CD4-positive, alpha-beta T cell treated with Interleukin-2 at 100 ng/mL for 4 hours (primary cell): ENCODE measurements around the gene ADAMTS4.
A peak's percentile ranks its signal among the peaks of the same experiment; 100 is the strongest.
"Not testable (repeated sequence)": the region's sequence is repeated elsewhere in the genome, so short reads cannot be mapped to it uniquely, and the experiment has no call there.

Experiments used
- DNase-seq: peaks from one replicate; pipeline ENCODE4 v3.0.0-alpha.2; 2020; ENCODE audit warnings: low spot score

ADAMTS4 gene, protein sequence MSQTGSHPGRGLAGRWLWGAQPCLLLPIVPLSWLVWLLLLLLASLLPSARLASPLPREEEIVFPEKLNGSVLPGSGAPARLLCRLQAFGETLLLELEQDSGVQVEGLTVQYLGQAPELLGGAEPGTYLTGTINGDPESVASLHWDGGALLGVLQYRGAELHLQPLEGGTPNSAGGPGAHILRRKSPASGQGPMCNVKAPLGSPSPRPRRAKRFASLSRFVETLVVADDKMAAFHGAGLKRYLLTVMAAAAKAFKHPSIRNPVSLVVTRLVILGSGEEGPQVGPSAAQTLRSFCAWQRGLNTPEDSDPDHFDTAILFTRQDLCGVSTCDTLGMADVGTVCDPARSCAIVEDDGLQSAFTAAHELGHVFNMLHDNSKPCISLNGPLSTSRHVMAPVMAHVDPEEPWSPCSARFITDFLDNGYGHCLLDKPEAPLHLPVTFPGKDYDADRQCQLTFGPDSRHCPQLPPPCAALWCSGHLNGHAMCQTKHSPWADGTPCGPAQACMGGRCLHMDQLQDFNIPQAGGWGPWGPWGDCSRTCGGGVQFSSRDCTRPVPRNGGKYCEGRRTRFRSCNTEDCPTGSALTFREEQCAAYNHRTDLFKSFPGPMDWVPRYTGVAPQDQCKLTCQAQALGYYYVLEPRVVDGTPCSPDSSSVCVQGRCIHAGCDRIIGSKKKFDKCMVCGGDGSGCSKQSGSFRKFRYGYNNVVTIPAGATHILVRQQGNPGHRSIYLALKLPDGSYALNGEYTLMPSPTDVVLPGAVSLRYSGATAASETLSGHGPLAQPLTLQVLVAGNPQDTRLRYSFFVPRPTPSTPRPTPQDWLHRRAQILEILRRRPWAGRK

GRCh38 chr1:161198897-161199431 lies at the start of gene ADAMTS4:
Gene ADAMTS4 (minus strand): TSS chr1:161199054. CDS start chr1:161198627, 427 bp downstream.
- no peak for DNase-seq

- DNase-seq: no peak
These were observed 46.0 kb upstream of the ADAMTS4 start for GRCh38 chr1:161244888-161245287.

GRCh38 chr1:161242313-161242712 lies 43.5 kb upstream of the ADAMTS4 start:
- no peak for DNase-seq

GRCh38 chr1:161241682-161242081 lies 42.8 kb upstream of the ADAMTS4 start:
- DNase-seq: no peak

DNA sequence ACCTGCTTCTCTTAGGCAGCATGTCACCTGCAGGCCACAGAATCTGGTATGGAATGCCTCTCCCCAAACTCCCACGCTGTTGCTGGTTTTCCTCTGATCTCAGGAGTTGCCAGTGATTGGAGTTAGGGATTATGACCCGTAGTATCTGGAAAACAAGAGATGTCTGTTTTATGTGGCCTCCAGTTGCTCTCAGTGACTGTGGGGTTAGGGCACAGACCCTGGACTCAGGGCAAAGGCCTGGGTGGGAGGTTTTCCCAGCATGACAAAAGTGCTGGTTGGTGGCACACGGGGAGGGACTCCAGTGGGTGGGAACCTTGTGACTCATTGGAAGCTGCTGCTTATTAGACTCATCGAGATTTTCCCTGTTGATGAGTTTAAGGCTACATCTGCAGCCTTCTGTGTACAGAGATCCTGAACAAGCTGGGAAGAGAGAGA lies 39.2 kb upstream of the ADAMTS4 start, which contains the start of gene NR1I3:
Gene NR1I3, minus strand, starts transcription at position 165 of the 435 bp plus-strand sequence. CDS start 1,638 bp downstream, outside the sequence.
- DNase-seq: no peak

- no peak for DNase-seq
These were observed 37.3 kb upstream of the ADAMTS4 start for GRCh38 chr1:161235957-161236775.

DNA sequence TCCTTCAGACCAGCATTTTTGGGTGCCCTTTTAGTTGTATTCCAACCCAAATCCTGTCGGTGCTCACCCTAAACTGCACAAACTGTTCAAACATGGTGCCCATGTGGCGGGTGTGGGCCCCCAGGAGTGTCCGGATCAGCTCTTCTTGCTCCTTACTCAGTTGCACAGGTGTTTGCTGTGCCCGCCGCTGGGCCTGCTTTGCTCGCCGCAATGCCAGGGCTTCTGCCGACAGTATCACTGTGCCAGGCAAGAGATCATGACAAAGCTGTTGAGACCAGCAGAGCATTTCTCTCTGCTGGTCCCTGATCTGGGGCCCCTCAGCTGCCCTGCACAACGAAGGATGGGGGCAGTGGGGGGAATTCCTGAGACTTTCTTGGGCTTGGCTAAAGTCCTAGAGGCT lies 34.2 kb upstream of the ADAMTS4 start:
- DNase-seq: no peak

GRCh38 chr1:161230762-161231161 lies 31.9 kb upstream of the ADAMTS4 start:
- DNase-seq: no peak

DNA sequence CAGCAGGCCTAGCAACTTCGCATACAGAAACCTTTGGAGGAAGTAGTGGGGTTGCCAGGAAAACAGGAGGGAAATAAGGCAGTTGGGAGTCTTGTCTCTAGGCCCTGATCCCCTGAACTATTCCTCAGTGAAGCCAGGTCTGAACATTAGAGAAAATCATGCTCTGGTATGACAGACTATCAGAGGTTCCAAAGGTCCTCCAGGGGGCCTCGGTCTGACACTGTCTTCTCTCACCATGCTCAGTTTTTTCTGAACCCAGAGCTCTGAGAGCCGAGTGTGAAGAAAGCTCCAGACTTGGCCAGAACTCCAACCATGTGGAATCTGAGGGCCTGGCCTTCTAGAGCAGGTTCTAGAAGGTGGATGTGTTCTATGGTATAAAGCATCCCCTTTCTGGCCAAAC lies 31.0 kb upstream of the ADAMTS4 start:
- no peak for DNase-seq

GRCh38 chr1:161228032-161228431 lies 29.2 kb upstream of the ADAMTS4 start:
- no peak for DNase-seq

DNA sequence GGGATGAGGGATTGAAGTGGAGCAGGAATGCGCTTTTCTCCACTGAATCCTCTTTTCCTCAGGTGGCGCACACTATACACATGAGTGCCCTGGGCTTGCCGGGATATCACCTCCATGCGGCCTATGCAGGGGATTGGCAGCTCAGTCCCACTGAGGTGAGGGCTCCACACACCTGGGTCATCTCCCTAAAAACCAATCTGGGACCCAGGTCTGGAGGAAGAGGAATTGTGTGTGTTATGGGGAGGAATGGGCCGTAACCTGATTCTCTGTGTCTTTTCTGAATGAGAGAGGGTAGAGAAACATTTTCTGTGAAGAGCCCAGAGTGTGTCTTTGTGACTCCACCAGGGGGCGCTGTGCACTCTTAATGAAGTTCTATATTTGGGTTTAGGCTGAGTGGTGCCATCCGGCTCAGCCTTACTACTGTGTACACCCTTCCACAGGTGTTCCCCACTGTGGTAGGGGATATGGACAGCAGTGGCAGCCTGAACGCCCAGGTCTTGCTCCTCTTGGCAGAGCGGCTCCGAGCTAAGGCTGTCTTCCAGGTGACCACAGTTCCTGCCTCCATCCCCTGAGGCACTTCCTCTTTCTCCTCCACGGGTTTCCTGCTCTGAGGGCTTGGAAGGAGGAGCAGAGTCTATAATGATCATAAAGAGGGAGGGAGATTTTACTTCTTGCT lies 28.5 kb upstream of the ADAMTS4 start:
- peak; percentile 91 for DNase-seq

DNA sequence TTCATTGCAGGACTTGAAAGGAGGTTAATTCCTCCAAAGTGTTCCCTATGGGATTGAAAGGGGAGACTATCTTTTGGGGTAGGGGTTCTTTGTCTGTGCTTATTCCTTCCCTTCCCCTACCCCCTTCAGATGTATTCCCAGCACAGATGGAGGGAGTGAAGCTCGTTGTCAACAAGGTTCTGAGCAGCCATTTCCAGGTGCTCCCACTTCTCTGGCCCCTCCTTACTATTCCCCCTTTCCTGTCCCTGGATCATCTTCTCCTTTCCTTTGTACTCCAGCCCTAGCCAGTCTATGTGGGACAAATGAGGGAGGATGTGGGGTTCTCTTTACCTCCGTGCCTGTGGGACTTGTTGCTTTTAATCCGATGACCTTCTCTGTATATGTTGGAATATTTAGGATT lies 27.9 kb upstream of the ADAMTS4 start:
- no peak for DNase-seq

- no peak for DNase-seq
These were observed 27.5 kb upstream of the ADAMTS4 start for GRCh38 chr1:161226320-161226711.

DNA sequence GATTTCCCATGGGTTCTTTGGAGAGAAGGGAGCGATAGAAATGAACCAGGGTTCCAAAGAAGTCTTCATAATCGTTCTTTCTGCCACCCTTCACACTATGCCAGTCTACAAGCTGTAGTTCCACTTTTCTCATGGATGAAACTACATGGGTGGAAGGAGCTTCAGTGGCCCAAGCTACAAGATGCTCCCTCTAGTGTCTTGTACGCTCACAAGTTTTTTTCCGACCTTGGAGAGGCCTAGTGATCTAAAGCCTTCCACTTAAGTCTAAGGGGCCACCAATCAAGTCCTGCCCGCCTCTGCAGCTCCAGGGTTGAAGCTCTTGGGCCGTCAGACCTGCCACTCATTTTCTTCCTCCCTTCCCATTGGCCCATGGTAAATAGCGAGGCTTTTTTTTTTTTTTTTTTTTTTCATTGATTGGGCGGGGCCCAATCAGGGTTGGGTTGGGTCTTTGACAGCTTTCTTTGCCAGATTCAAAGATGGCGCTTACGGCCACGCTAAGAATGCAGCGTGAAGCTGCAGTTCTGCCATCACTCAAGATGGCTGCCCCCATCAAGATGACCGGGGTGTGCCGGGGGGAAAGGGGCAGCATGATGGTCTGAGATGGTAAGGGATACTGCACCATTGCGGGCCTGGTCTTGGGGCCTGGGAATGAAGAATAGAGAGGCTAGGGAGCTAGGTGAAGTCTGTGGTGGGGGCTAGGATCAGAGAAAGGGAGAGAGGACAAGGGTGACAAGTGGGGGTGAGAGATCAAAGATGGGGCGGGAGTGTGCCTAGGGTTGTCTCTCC lies 26.9 kb upstream of the ADAMTS4 start, which contains the start of gene TOMM40L:
Gene TOMM40L, plus strand, starts transcription at position 527 of the 786 bp plus-strand sequence. CDS start 430 bp downstream, outside the sequence.
- peak; percentile 97 for DNase-seq

DNA sequence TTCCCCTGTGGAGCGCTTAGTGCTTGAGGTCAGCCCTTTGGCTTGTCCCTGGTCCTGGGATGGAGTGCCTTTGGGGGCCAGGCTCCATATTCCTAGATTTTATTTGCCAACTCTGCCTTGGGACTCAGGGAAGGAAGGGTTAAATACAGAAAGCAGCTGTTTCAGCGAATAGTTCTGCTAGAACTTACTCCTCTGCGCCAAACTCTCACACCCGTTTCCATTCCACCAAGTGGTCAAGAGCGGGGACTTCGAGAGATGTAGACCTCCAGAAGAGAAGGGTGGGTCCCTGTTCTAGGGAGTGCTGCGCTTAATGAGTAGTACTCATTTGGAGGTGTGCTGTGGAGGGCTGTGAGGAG lies 26.3 kb upstream of the ADAMTS4 start:
- DNase-seq: no peak

DNA sequence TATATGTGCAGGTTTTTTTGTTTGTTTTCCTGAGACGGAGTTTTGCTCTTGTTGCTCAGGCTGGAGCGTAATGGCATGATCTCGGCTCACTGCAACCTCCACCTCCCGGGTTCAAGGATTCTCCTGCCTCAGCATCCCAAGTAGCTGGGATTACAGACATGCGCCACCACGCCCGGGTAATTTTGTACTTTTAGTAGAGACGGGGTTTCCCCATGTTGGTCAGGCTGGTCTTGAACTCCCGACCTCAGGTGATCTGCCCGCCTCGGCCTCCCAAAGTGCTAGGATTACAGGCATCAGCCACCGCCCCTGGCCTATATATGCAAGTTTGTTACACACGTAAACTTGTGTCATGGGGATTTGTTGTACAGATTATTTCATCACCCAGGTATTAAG lies 25.8 kb upstream of the ADAMTS4 start:
- DNase-seq: not testable (repeated sequence)

- no peak for DNase-seq
These were observed 25.2 kb upstream of the ADAMTS4 start for GRCh38 chr1:161223805-161224694.

DNA sequence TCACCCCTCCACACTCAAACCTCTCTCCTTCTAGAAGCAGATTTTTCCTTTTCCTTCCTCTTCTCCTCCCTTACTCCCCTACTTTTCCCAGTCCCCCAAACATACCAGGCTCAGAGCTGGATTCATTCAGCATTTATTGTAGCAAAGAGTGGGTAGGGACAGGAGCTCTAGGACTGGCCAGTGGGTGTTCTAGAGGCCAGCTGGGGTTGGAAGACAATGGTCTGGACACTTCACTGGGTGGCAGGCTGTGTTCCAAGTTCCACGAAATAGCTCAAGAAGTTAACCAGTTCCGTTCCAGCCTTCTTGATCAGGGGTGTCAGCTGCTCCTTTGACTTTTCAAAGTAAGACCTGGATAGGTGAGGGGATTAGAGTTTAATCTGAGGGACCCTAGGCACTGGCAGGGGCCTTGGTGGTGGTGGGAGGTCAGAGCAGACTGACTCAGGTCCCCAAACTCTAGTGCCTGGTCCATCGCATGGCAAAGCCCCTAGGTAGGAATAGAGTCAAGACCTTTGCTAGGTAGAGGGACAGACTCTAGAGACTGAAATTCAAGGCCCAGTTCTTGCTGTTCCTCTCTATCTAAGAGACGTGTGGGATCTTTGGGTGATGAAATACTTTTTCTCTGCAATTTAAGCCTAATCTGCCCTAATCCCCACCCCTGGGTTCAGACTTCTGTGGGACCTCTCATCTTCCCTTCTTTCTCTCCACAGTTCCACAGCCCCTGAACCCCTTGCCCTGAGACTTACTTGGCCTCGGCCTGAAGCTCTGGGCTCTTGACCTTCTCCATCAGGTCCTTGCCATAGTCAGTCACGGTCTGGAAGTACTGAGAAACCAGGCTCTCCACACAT lies 23.5 kb upstream of the ADAMTS4 start:
- no peak for DNase-seq
